GM18907 (cell line): ENCODE data around the gene TNRC6B.
A peak's percentile ranks its signal among the peaks of the same experiment; 100 is the strongest.
"Not testable (repeated sequence)": the region's sequence is repeated elsewhere in the genome, so short reads cannot be mapped to it uniquely, and the experiment has no call there.

Experiments used
- ATAC-seq: cut with Tn5 transposase; IDR thresholded peaks from one replicate; pipeline ENCODE4 v1.9.1; 2021; ENCODE audit warnings: mild to moderate bottlenecking, moderate library complexity; ENCODE audit not compliant: unreplicated experiment

TNRC6B gene

DNA sequence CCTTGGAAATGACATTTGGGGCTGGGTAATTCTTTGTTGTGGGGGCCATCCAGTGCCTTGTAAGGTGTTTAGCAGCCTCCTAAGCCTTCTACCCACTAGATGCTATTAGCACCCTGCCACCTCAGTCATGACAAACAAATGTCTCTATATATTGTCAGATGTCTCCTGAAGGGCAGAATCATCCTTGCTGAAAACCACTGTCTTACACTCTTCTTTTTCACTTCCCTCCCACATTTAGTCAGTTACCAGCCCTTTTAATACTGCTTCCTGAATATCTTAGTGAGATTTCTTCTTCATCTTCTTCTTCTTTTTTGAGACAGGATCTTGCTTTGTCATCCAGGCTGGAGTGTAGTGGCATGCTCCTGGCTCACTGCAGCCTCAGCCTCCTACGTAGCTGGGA, 33.1 kb downstream of the TNRC6B start:
- peak; percentile 69 for ATAC-seq

DNA sequence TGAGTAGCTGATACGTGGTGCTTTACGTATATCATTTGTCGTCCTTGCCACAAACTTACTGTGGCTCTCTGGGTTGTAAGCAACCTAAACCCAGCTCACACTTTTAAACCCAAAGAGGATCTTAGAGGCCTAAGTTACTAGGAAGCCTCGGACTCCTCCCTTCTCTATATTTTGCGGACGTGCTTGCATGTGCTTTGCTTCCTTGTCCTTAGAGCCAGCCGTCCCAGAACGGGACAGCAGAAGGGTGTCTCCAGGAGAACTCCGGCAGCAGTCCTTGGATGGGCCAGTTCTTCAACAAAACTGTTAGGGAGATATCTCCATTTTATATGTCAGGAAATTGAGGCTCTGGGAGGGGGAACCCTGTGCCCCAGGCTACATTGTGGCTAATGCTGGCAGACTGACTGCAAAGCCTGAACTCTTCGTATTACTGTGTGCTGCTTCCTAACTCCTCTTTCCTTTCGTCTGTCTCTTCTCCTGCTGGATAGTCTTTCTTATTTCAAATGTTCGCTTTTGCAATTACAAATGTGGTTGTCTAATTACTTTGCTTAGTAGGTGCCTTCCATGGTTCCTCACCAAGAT, 33.8 kb downstream of the TNRC6B start:
- no peak for ATAC-seq

DNA sequence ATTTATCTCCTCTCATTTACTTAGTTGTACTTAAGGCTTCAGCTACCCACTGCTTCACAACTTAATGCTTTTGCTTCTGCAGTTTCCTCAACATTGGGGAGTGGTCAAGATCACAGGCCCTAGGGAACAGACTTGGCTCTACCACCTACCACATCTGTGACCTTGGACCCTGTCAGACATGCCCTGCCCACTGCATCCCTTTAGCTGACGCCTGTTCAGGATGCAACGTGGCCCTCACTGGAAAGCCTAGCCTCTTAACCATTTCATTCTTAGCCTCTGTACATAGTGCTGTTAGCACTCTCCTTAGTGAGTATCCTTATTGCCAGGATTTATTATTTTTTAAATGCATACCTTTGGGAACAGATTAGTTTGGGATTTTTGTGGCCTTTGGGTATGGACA, 34.4 kb downstream of the TNRC6B start:
- no peak for ATAC-seq

DNA sequence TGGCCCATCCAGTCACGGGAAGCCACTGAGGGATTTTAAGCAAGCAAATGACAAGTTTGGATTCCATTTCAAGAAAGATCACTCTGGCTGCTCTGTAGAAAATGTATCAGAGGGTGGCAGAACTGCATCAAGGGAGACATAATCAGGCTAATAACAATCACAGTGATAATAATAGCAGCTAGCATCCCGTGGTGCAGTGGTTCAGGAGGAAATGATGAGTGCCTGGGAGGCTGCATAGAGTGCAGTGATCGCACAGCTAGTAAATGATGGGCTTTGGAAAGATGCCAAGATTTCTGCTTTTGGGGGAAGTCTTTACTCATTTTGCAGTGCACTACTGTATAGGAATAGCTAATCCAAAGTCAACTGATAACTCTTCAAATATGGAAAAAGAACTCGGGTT, 35.8 kb downstream of the TNRC6B start:
- no peak for ATAC-seq

DNA sequence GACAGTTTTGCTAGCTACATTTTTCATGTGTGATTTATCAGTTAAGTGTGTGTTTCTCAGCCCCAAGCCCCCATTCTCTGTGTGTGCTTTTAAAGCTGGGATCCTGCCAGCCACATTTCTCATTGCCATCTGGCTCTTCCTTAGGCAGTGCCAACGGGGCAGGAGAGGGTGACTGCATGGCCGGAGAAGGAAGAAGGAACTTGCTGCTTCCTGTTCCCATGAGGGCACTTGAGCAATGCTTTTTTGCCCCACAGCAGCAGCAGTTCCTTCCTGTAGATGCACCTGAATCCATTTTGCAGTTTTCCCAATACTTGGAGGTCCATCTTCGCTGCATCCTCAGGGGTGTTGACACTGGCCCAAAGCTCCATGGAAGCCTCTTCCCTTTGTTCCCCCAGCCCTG, 37.5 kb downstream of the TNRC6B start:
- no peak for ATAC-seq

DNA sequence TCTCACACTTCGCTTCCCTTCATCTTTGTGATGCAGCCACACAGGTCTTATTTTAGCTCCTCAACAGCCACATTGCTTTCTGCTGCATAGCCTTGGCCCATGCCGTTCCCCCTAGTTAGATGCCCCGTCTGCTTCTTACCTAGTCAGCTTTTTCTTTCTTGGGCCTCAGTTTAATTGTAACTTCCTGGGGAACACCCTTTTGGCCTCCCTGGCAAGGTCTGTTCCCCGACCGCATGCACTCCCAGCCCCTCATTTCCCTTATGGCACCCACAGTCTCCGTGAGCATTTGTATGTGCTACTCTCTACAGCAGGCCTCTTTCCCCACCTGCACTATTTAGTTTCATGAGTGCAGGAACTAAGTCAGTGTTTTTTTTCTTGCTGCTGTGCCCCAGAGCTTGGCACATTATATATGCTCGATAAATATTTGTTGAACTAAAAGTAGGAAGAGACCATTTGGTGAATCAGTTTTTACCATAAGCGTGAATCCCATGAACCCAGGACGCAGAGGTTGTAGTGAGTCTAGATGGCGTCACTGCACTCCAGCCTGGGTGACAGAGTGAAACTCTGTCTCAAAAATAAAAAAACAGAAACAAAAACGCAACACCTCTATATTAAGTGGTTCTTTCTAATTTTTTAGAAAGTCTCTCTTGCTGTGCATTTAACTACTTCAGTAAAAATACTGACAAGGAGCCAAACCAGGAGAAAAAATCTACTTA, 38.5 kb downstream of the TNRC6B start:
- no peak for ATAC-seq

DNA sequence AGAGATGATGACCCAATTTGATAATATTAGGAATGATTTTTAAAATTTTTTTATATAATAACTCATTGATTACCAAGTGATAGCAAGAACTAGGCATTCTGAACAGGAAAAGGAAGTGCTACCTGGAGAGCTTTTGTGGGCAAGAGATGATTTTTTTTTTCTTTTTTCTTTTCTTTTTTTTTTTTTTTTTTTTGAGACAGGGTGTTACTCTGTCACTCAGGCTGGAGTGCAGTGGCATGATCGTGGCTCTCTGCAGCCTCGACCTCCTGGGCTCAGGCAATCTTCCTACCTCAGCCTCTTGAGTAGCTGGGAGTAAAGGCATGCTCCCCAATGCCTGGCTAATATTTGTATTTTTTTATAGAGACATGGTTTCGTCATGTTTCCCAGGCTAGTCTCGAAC, 40.4 kb downstream of the TNRC6B start:
- no peak for ATAC-seq

DNA sequence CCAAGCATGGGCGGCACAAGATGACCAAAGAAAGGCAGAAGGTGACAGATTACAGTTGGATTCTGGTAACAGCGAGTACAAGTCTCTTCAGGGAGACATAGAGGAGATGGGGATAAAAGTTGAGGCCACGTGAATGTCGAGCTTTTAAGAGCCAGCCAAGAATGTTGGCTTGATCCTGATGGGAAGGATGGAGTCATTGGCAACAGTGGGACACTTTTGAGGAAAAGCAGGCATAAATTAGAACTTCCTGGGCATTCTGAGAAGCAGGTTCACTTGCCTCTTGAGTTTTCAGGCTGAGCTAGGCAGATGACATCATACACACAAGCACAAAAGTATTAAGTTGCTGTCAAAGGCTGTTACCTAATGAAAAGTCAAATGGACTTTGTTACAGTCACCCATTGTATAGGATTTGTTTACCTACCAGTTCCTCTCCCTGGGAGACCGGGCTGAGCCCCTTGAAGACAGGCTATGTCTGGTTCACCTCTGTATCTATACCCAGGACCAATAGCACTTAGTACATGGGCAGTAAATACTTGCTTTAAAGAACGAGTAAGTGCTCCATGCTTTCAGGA, 41.1 kb downstream of the TNRC6B start:
- ATAC-seq = no peak

DNA sequence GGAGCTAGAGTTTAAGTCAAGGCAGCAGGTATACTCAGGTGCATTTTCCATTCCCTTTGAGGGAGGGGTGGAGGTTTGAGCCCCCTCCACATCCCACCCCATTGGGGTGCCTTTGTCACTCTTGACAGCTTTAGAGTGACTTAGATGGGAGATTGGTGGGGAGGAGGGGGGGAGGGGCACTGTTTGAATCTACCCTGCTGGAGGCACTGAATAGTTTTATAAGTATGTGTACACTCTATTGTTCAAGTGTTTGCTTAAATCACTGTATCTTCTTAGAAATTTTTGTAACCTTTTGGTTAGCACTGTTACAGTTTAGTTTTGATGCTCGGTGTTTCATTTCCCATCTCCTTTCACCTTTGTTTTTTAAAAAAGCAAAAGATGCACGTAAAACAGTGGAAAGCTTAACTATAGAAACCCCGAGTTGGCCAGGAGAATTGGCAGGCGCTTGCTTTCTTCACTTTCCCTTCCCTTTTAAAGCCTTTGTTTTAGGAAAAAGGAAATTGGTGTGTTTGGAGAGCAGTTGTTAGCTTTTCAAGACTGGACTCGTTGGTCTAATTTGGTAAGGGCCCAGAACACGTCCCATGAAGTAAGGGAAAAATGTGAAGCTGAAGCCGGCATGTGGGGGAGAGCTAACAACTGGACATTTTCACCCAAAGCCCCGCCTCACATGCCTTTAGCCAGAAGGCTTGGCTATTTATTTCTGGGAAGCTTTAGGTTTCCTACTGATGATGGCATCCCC, 42.8 kb downstream of the TNRC6B start:
- ATAC-seq = no peak

DNA sequence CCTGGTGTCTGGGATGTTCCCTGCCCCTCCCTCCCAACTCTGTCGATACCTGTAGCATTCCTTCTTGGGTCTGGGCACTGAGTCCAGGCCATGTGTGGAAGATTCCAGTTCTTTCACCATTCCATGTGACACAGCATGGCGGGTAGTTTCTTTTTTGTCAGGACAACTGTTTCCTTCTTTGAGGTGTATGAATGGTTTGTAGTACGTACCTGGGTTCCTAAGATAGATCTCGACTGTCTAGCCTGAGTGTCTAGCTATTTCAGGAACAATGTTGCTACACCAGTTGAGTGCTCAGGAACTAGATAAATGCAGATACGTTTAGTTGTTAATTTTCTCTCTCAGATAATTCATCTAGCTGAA, 43.3 kb downstream of the TNRC6B start:
- ATAC-seq = no peak

DNA sequence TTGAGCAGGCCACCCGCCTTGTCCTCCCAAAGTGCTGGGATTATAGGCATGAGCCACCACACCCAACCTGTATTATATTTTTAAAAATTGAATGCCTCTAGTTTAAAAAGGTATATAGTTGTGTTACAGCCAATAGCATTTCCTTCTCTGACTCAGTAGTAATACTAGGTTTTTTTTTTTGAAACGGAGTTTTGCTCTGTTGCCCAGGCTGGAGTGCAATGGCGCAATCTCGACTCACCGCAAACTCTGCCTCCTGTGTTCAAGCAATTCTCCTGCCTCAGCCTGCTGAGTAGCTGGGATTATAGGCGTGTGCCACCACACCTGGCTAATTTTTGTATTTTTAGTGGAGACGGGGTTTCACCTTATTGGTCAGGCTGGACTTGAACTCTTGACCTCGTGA, 45.3 kb downstream of the TNRC6B start:
- not testable (repeated sequence) for ATAC-seq

DNA sequence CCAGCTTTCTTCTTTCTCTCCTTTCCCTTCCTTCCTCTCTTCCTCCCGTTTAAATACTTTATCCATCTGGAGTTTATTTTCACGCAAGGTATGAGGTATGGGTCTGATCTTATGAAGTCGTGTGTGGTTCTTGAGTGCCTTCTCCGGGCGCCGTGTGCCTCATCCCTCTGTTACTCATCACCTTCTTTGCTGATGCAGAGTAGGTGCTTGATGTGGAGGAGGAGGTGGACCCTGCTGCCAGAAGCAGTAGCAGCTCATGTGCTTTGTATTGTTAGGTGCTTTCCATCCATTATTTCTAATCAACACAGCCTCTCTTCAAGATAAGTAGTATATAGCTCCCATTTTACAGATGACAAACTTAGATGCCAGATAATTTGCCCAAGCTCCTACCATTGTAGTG, 47.0 kb downstream of the TNRC6B start:
- no peak for ATAC-seq

DNA sequence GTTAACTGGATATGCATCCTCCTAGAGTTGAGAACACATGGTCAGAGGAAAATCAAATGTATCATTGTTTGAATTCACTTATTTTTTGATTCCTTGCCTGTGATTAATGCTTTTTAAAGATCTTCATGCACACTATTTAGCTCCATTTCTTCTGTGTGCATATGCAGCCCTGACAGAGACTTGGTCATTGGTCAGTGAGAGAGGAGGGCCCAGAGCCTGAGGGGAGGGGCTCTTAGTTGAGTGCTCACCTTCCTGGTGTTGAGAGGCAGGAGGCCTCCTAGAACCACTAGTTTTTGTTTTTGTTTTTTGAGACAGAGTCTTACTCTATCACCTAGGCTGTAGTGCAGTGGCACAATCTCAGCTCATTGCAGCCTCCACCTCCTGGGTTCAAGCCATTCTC, 48.9 kb downstream of the TNRC6B start:
- no peak for ATAC-seq

DNA sequence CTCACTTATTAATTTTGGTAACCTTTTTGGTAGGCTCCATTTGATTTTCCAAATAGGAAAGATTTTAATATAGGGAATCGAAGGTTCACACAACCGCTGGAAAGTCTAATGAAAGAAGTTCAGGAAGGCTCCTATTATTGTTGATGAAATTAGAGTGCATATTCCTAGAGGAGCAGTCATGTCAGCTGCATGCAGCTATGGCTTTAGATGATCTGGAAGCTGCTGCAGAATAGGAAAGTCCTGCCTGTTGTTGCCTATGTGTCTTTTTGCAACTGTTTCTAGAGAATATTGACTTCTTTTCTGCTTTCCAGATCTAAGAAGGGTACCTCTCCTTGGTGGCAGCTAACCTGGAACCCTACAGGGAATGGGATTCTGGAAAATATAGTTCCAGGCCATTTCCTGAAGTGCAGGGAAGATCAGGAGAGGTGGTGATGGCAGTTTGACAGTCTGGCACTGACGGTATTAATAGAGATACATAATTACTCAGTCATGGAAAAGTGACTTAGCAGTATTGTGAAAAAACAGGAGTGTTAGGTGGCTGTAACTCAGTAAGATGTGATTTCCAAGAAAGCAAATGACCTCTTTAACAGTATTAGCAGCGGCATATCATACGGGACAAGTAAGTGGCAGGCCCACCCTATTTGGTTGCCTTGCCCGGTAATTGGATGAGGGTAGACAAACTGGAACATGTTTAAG, 54.0 kb downstream of the TNRC6B start:
- no peak for ATAC-seq

DNA sequence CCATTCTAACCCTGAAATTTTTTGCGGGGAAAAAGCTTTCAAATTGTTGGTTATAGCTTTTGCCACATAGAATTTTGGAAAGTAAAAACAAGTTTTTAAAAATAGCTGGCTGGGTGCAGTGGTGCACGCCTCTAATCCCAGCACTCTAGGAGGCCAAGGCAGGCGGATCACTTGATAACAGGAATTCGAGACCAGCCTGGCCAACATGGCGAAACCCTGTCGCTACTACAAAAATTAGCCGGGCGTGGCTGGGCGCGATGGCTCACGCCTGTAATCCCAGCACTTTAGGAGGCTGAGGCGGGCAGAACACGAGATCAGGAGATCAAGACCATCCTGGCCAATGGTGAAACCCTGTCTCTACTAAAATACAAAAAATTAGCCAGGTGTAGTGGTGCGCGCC, 54.9 kb downstream of the TNRC6B start:
- no peak for ATAC-seq

DNA sequence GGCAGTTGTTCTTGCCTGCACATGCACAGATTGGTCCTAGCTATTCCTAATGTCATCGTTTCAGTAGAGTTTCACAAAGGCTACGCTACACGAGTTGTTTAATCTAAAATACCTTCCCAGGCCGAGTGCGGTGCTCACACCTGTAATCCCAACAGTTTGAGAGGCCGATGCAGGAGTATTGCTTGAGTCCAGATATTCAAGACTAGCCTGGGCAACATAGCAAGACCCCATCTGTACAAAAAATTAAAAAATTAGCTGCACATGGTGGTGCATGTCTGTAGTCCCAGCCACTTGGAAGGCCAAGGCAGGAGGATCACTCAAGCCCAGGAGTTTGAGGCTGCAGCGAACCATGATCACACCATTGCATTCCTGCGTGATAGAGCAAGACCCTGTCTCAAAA, 56.2 kb downstream of the TNRC6B start:
- ATAC-seq = no peak

DNA sequence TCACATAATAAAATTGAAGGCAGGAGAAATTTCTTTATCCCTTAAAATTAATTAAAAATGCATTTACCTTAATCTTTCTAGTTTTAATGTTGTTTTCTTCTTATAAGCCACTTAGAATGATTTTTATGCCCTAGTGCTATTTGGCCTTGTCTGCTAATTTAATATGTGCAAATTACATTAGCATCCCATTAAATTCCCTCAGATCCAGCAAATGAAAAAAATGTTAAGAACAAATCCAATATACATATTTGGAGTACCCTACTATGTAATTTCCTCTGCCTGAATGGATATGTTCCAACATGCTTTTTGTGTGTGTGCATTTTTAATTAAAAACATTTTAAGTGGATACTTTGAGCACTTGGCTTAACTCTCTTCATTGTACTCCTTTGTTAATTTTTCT, 56.9 kb downstream of the TNRC6B start:
- no peak for ATAC-seq

DNA sequence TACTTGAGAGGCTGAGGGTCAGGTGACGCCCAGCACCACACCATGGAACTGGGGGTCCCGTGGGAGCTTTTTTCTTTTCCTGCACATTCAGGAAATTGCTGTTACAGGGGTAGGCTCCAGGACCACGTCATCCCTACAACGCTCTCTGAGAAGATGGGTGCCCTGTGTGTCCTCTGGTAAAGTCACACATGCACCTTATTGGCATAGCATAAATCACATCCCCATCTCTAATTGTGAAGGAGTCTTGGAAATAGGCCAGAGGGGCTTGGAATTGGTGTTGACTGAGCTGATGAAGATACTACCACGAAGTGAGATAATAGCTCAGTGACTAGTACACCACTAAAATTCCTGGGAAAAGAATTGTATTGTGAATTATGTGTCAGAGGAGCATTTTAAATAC, 57.6 kb downstream of the TNRC6B start:
- no peak for ATAC-seq

DNA sequence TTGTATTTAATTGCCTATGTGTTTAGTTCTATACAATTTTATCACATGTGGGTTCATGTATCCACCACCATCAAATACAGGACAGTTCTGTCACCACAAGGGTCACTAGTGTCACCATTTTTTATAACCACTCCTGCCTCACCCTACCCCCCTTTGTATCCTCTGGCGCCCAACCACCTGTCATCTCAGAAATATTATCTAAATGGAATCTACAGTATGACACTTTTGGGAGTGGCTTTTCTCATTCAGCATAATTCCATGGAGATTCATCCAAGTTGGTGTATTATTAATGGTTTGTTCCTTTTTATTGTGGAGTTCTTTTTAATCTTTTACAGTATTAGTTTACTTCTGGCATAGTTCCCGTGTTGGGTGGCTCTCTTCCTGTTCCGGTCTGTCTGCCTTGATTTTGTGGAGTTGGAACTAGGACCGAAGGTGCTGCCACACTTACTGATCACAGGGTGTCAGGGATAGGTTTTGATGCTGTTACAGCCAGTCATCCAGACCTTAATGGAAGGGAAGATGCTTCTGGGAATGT, 58.5 kb downstream of the TNRC6B start:
- ATAC-seq = no peak

DNA sequence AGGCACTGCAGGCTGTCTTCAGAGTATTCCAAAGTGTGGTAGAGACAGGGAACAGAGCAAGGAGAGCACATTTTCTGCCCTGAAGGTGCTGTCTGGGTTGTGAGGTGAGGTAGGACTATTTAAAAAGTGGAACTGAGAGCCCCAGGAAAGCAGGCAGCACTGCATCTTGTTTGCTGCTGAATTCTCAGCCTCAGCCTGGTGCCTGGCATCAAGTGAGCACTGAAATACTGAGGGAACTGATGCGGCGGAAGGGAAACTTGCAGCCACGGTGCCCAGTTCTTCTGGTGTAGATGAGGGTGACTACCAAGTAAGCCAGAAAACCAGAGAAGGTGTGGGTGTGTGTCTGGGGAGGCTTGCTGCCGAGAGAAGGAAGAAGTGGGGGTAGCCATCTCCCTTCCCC, 59.5 kb downstream of the TNRC6B start:
- ATAC-seq = no peak

DNA sequence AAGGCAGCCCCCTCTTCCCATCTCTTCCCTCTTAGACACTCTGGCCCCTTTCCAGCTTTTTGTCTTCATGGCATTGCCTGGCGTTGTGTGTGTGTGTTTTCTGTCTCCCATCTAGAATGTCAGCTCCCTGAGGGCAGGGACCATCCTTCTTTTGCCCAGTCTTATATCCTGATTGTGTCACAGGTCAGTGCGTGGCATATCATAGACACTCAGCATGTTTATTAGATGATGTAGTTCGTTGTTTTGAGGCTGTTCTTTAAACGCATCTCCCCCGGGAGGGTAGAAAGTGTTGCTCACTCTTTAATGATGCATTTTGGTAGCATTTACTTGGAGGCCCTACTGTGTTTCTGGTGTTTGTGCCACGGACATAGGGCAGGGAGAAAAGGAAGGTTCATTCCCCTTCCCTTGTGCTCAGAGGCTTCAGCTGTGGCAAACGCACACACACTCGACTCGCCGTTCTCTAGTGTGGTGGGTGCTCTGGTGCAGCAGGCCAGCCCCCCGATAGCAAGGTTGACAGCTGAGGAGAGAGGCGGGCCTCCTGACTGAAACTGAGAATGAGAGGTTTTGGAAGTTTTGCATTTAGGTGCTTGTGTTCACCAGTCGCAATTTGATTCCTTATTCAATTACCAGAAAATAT, 60.2 kb downstream of the TNRC6B start:
- ATAC-seq = no peak
